Coronary artery (tissue), 2 donors: Measurements from ENCODE around the gene OR6M1.

Source experiments
- DNase-seq: peaks from one replicate; pipeline ENCODE4 v3.0.0-alpha.2; 2017; ENCODE audit warnings: low spot score
- H3K27ac ChIP-seq, 2 donors: fragments of 200-600 bp; sonication (generic); one replicate each; pipeline ENCODE4 v1.5.1; 2016 to 2019
- H3K4me3 ChIP-seq: fragments of 200-600 bp; sonication (generic); 2 replicates; pipeline ENCODE4 v1.5.1; 2016; ENCODE audit warnings: mild to moderate bottlenecking, moderate library complexity
- CTCF ChIP-seq: fragments of 200-600 bp; sonication (generic); IDR thresholded peaks from one replicate; pipeline ENCODE4 v1.5.1; 2019; ENCODE audit warnings: antibody characterized with exemption

Gene OR6M1

GRCh38 chr11:123783536-123783935, 22.6 kb downstream of the OR6M1 start:
- no peak for DNase-seq
- no peak overlapping the region for H3K4me3 ChIP-seq
- H3K27ac ChIP-seq: no peak overlapping the region
- TF ChIP-seq CTCF: no peak

- TF ChIP-seq CTCF: no peak
- Histone ChIP-seq H3K27ac (no peak overlapping the region), H3K4me3 (no peak overlapping the region)
- DNase-seq: no peak
These were observed 27.6 kb downstream of the OR6M1 start for GRCh38 chr11:123778511-123778910.

- H3K4me3 ChIP-seq: no peak overlapping the region
- TF ChIP-seq CTCF: no peak
- no peak for DNase-seq
These were observed 30.2 kb downstream of the OR6M1 start for GRCh38 chr11:123775715-123776549.

DNA sequence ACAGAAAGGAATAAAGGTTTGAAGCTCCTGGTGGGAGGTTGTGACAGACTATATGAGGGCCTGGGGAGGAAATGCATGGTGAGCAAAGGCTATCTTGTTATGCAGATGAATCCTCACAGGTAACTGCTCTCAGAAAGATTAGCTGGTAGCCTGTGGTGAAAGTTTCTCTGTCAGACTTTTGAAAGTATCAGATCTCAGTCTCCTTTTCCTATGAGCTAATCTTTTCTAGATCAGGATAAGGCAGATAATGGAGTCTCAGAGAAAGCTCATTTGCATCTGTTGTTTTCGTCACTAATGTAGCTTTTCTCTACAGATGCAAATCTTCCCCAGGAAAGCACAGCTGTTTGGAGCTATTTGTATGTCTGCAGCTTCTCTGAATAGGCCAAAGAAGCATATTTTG, 30.9 kb downstream of the OR6M1 start:
- Histone ChIP-seq H3K27ac (no peak overlapping the region), H3K4me3 (no peak overlapping the region)
- DNase-seq: no peak
- TF ChIP-seq CTCF: no peak

More at GRCh38 chr11:123775715-123776549, 30.2 kb downstream of the OR6M1 start:
- H3K27ac ChIP-seq: no peak overlapping the region

DNA sequence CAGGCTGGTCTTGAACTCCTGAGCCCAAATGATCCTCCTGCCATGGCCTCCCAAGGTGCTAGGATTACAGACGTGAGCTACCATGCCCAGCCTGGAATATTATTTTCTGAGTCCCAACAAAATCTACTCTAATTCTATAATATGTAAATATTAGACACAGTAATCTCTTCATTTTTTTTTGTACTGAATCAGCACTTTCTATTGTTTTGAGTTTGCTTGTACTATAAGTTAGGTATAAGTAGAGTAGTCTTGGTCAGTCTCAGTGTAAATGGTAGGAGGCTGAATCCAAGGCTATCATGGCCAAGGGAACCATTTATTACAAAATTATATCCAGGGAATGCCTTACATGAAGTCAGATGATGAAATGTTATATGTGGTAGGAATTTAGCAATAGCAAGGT, 32.2 kb downstream of the OR6M1 start:
- TF ChIP-seq CTCF: no peak
- no peak overlapping the region for H3K4me3 ChIP-seq
- H3K27ac ChIP-seq: no peak overlapping the region
- no peak for DNase-seq

DNA sequence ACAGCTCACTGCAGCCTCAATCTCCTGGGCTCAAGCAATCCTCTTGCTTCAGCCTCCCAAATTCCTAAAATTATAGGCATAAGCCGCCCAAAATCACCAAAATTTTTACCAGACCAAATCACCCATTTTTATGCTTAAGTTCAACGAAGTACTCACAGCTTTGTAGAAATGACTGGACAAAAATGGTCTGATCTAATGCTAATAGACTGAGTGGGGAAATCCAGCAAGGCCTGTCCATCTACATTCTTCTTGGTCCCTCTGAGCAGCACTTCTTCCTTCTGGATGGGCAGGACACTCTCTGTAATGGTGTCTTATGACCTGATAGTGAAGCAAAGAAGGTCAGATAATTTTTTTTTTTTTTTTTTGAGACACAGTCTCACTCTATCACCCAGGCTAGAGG, 33.1 kb downstream of the OR6M1 start:
- no peak for TF ChIP-seq CTCF
- no peak overlapping the region for H3K27ac ChIP-seq
- H3K4me3 ChIP-seq: no peak overlapping the region
- DNase-seq: no peak

DNA sequence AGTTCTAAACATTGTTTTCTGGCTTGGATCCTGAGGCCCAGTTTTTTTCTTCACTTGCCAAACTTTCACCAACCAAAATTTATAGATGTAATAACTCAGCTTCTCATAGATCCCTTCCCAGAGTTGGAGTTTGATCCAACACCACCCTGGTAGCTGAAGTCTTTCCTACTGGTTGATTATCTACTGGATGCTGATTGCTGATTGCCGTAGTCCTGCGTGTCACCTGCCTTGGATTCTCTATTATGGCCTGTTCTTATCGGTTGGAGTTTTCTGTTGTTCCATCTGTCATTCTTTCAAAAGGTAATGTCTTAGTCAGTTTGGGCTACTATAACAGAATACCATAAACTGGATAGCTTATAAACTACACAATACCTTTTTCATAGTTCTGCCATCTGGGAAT, 34.5 kb downstream of the OR6M1 start:
- DNase-seq: no peak
- Histone ChIP-seq H3K4me3 (no peak overlapping the region), H3K27ac (no peak overlapping the region)
- no peak for TF ChIP-seq CTCF
